Measurements from ENCODE around the gene TXK.
A peak's percentile ranks its signal among the peaks of the same experiment; 100 is the strongest.

The TXK gene

GRCh38 chr4:48079972-48080391 lies 54.1 kb downstream of the TXK start:
- no peak for TF ChIP-seq CTCF (IDR thresholded peaks at IDR 0.05; ENCODE audit: low read depth, low read length, missing control alignments)
- peak; percentile 46 for DNase-seq (ENCODE audit: extremely low read depth, low read depth)
- H3K4me3 ChIP-seq (replicated peaks; ENCODE audit: low read depth, low read length): no peak overlapping the region

- no peak for TF ChIP-seq CTCF (IDR thresholded peaks at IDR 0.05; ENCODE audit: low read depth, low read length, missing control alignments)
- H3K4me3 ChIP-seq (replicated peaks; ENCODE audit: low read depth, low read length): no peak overlapping the region
- no peak for DNase-seq (ENCODE audit: extremely low read depth, low read depth)
Observed at GRCh38 chr4:48078862-48079655, 55.0 kb downstream of the TXK start.

GRCh38 chr4:48078425-48078824 lies 55.6 kb downstream of the TXK start:
- no peak overlapping the region for H3K4me3 ChIP-seq (replicated peaks; ENCODE audit: low read depth, low read length)
- DNase-seq (ENCODE audit: extremely low read depth, low read depth): no peak
- no peak for TF ChIP-seq CTCF (IDR thresholded peaks at IDR 0.05; ENCODE audit: low read depth, low read length, missing control alignments)

GRCh38 chr4:48074657-48075056 lies 59.4 kb downstream of the TXK start:
- no peak overlapping the region for H3K4me3 ChIP-seq (replicated peaks; ENCODE audit: low read depth, low read length)
- no peak for DNase-seq (ENCODE audit: extremely low read depth, low read depth)
- no peak for TF ChIP-seq CTCF (IDR thresholded peaks at IDR 0.05; ENCODE audit: low read depth, low read length, missing control alignments)

GRCh38 chr4:48073567-48074103 lies 60.4 kb downstream of the TXK start:
- no peak overlapping the region for H3K4me3 ChIP-seq (replicated peaks; ENCODE audit: low read depth, low read length)
- no peak for DNase-seq (ENCODE audit: extremely low read depth, low read depth)
- no peak for TF ChIP-seq CTCF (IDR thresholded peaks at IDR 0.05; ENCODE audit: low read depth, low read length, missing control alignments)

GRCh38 chr4:48071191-48071590 lies 62.9 kb downstream of the TXK start:
- H3K4me3 ChIP-seq (replicated peaks; ENCODE audit: low read depth, low read length): no peak overlapping the region
- no peak for DNase-seq (ENCODE audit: extremely low read depth, low read depth)
- TF ChIP-seq CTCF (IDR thresholded peaks at IDR 0.05; ENCODE audit: low read depth, low read length, missing control alignments): no peak
